Left lung (tissue), 10 donors: ENCODE measurements around the gene RFC5. TPM values are rescaled to one million over a fixed set of nuclear protein-coding genes. Genes with fewer than 3 reads are reported as not detected.
A peak's percentile ranks its signal among the peaks of the same experiment; 100 is the strongest.

Source experiments
- ATAC-seq: fragments of 200-7000 bp; cut with Tn5 transposase; one replicate; pipeline ENCODE4 v1.9.1; 2020; ENCODE audit warnings: moderate library complexity
- DNase-seq, 4 donors: peaks; one replicate each; pipeline ENCODE4 v3.0.0-alpha.2; 2013 to 2020
- H3K27ac ChIP-seq, 2 donors: fragments of 200-600 bp; sonication (generic) in 1 of 2; one replicate each; pipeline versions ENCODE4 v1.5.0 to v1.8.0; 2020 to 2021
- H3K27me3 ChIP-seq, 2 donors: fragments of 200-600 bp; sonication (generic) in 1 of 2; one replicate each; pipeline versions ENCODE4 v1.5.0 to v1.8.0; 2020 to 2021
- H3K36me3 ChIP-seq, 2 donors: fragments of 200-600 bp; sonication (generic) in 1 of 2; one replicate each; pipeline versions ENCODE4 v1.5.0 to v1.8.0; 2020 to 2021
- H3K4me1 ChIP-seq, 2 donors: fragments of 200-600 bp; one replicate each; pipeline ENCODE4 v1.8.0; 2021
- H3K4me3 ChIP-seq, 2 donors: fragments of 200-600 bp; sonication (generic) in 1 of 2; one replicate each; pipeline versions ENCODE4 v1.5.0 to v1.8.0; 2020 to 2021; ENCODE audit warnings: mild to moderate bottlenecking in 1 of 2
- H3K9me3 ChIP-seq, 2 donors: fragments of 200-600 bp; sonication (generic) in 1 of 2; one replicate each; pipeline versions ENCODE4 v1.5.0 to v1.8.0; 2020 to 2021
- CTCF ChIP-seq, 2 donors: fragments of 200-600 bp; sonication (generic) in 1 of 2; IDR thresholded peaks; one replicate each; pipeline versions ENCODE4 v1.5.0 to v1.8.0; 2021; ENCODE audit warnings: antibody characterized with exemption in 2 of 2
- intact Hi-C, 2 donors: fragments of 100-400 bp; cut with DNase I; formaldehyde crosslinking; loops; one replicate each; pipeline versions ENCODE4 v1.11.2 to v1.14.2; 2022
- polyA plus RNA-seq, 6 donors: library from polyadenylated mRNA; unstranded; fragments of 120-200 nt; gene quantifications; one replicate each; pipeline ENCODE4 v1.2.1, GENCODE V29; 2013; ENCODE audit not compliant: insufficient read length in 6 of 6
- total RNA-seq, 2 donors: library from RNA; stranded (reverse); fragmentation: NEBNext Ultra II Directional; extraction: Animal tissue kit (Norgen Biotek cat#: 25700); gene quantifications; one replicate each; pipeline ENCODE4 v1.2.1, GENCODE V29; 2021
- donor health status: DM: no; HTN: yes; CAD: no.
- donor health status: DM: no; HTN: no; CAD: no.

RFC5 gene
- total and polyA plus RNA-seq, 8 donors = 12.1 to 35.8 (median 32.6) TPM

DNA sequence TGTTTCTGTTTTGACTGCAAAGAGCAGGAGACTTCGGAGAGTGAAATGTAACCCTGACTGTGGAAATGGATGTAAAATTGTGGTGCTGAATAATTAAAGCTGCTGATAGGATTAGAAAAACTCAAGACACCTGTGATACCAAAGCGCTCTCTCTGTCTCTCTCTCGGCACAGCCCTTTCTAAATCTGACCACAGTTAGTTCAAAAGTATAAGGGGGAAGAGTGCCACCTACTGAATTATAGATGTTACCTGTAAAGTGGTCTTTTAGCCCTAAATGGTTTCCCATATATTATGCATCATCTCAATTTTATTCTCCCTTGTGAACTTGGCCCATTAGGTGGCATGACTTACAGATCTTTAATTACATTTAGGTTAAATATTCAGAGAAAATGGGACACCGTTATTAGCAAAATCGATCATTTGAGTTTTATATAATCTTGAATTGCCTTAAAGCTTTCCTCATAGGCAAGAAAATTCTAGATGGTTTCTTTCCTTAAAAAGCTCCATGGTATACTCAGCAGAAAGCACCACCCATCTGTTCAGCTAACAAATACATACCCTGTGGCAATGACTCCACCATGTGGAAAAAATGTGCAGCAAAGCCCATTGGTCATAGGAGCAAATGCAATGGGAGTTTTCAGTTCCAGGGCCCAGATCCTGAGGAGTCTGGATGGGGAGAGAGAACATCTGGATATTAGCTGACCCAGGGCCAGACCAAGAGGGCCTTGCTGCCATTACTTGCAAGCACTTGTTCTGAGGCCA is 18.1 kb downstream of the RFC5 start:
- no peaks in the 10 kb centered on the region for H3K4me1 ChIP-seq
- no peaks in the 10 kb centered on the region for H3K27me3 ChIP-seq
- DNase-seq (peak in 1 of 4 donors; percentile 47), ATAC-seq (peak; percentile 84)
- H3K9me3 ChIP-seq = no peaks in the 10 kb centered on the region
- no peak for TF ChIP-seq CTCF (IDR thresholded peaks at IDR 0.05)
- no peak overlapping the region for H3K27ac ChIP-seq
- intact Hi-C loops = no loop called here
- H3K4me3 ChIP-seq = no peak overlapping the region
- peaks cover 0 to 100% of the 10 kb centered on the region in 2 donors for H3K36me3 ChIP-seq

DNA sequence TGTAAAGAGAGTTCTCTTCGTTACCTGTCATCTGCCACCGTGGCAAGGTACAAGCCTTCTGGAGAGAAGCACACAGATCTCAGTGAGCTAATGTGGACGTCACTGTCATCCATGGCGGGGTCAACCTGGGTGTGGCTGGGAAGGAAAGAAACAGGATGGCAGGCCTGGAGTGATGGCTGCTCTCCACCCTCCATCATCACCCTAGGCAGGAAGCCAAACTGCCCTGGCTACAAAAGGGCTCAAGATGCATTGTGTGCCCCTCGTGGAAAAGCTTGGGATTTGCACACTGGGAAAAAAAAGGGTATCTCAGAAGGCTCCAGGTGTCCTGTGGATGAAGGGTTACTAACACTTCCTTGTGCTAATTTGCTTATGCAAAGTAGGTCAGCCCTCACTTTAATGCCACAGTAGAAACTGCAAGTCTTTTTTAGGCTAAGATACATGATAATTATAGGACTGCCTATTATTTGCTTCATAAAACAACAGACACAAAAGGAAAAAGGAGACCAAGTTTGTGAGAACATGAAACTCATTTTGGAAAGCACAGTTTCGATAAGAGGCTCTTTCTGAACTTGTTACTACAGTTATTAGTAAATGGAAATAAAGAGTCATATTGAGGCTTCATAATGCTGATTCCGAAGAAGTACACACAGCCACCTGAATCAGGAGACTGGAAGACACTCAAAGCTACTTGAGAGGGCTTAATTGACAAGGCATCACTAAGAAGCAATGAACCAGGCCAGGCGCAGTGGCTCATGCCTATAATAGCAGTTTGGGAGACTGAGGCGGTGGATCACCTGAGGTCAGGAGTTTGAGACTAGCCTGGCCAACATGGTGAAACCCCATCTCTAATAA is 18.9 kb downstream of the RFC5 start:
- intact Hi-C loops = no loop called here
- TF ChIP-seq CTCF (IDR thresholded peaks at IDR 0.05) = no peak
- H3K4me3 ChIP-seq = no peak overlapping the region
- no peaks in the 10 kb centered on the region for H3K9me3 ChIP-seq
- no peak overlapping the region for H3K27ac ChIP-seq
- H3K4me1 ChIP-seq = no peaks in the 10 kb centered on the region
- H3K36me3 ChIP-seq = peaks cover 0 to 100% of the 10 kb centered on the region in 2 donors
- H3K27me3 ChIP-seq = no peaks in the 10 kb centered on the region
- DNase-seq (no peak), ATAC-seq (peak; percentile 19)

- Histone ChIP-seq H3K27ac (no peak overlapping the region), H3K4me1 (no peaks in the 10 kb centered on the region), H3K27me3 (no peaks in the 10 kb centered on the region), H3K36me3 (peaks cover 0 to 100% of the 10 kb centered on the region in 2 donors), H3K4me3 (no peak overlapping the region), H3K9me3 (no peaks in the 10 kb centered on the region)
- no peak for TF ChIP-seq CTCF (IDR thresholded peaks at IDR 0.05)
- ATAC-seq (no peak), DNase-seq (no peak)
- intact Hi-C loops = no loop called here
Observed at GRCh38 chr12:118036672-118037411, 20.3 kb downstream of the RFC5 start.

DNA sequence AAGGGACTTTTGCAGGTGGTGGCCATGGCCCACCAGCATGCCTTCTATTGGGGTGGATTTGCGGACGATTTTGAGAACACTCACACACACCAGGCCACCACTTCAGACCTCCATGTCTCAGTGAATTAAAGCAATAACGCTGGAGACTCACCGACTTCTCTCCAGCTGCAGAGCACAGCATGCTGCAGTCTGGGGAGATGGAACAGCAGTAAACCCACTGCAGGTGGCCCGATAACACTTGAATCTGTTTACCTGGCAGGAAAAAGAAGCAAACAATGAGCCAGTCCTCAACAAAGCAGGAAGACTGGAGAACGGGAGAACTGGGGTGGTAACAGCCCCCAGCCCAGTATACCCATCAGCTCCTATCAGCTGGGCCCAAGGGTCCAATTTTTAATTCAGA is 21.6 kb downstream of the RFC5 start:
- Histone ChIP-seq H3K36me3 (peaks cover 0 to 100% of the 10 kb centered on the region in 2 donors), H3K27ac (no peak overlapping the region), H3K9me3 (no peaks in the 10 kb centered on the region), H3K4me3 (no peak overlapping the region), H3K27me3 (no peaks in the 10 kb centered on the region), H3K4me1 (no peaks in the 10 kb centered on the region)
- intact Hi-C loops = no loop called here
- DNase-seq (no peak), ATAC-seq (no peak)
- no peak for TF ChIP-seq CTCF (IDR thresholded peaks at IDR 0.05)
